Neutrophil (primary cell): ENCODE measurements around the gene UBE3D.

Source experiments
- H3K27ac ChIP-seq: fragments of 200-600 bp; sonication (generic); 2 replicates; pipeline ENCODE4 v1.5.1; 2016; ENCODE audit warnings: mild to moderate bottlenecking, moderate library complexity
- H3K27me3 ChIP-seq: fragments of 200-600 bp; sonication (generic); 2 replicates; pipeline ENCODE4 v1.6.0; 2016; ENCODE audit warnings: mild to moderate bottlenecking
- H3K36me3 ChIP-seq: fragments of 200-600 bp; sonication (generic); 2 replicates; pipeline ENCODE4 v1.5.1; 2017
- H3K4me1 ChIP-seq, 2 experiments: fragments of 200-600 bp in 1 of 2; sonication (generic) in 1 of 2; 1 replicate in 1 of 2; 2 replicates in 1 of 2; pipeline versions ENCODE4 v1.5.1 to v1.6.1; 2013 to 2016; ENCODE audit warnings: low read depth in 1 of 2, low read length in 1 of 2, mild to moderate bottlenecking in 1 of 2, moderate library complexity in 1 of 2; ENCODE audit not compliant: control insufficient read depth in 1 of 2, insufficient read depth in 1 of 2
- H3K4me3 ChIP-seq, 2 experiments: fragments of 200-600 bp in 1 of 2; sonication (generic) in 1 of 2; 1 replicate in 1 of 2; 2 replicates in 1 of 2; pipeline ENCODE4 v1.5.1; 2013 to 2016; ENCODE audit warnings: low read depth in 1 of 2, low read length in 1 of 2, mild to moderate bottlenecking in 1 of 2, moderate library complexity in 1 of 2
- H3K9me3 ChIP-seq: fragments of 200-600 bp; sonication (generic); 2 replicates; pipeline ENCODE4 v1.5.1; 2016
- TF ChIP-seq, protein P1 (sequence below): fragments of 200-600 bp; sonication (generic); IDR thresholded peaks from 2 replicates; pipeline ENCODE4 v1.5.1; 2016; ENCODE audit warnings: antibody characterized with exemption

The UBE3D gene

DNA sequence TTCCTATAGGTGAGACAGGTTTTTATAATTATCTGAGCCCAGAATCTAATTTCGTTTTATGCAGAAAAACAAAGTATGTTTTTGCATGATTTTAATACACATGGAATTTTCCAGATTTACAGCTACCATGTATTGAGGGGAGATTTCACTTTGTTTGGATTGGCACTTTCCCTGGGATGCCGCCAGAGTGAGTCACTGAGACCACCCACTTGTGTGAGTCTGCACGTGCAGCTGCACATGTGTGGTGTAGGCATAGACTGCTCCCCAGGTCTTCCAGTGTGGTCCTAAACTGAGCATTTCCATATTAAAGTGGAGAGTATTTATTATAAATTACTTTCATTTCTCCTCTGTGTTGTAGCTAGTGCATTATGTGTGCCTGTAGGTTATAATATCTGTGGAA, 186.8 kb downstream of the UBE3D start:
- Histone ChIP-seq H3K4me3 (no peak overlapping the region), H3K27ac (no peak overlapping the region), H3K9me3 (no peaks in the 10 kb centered on the region), H3K4me1 (no peaks in the 10 kb centered on the region), H3K27me3 (no peaks in the 10 kb centered on the region), H3K36me3 (no peaks in the 10 kb centered on the region)
- TF ChIP-seq, protein P1, sequence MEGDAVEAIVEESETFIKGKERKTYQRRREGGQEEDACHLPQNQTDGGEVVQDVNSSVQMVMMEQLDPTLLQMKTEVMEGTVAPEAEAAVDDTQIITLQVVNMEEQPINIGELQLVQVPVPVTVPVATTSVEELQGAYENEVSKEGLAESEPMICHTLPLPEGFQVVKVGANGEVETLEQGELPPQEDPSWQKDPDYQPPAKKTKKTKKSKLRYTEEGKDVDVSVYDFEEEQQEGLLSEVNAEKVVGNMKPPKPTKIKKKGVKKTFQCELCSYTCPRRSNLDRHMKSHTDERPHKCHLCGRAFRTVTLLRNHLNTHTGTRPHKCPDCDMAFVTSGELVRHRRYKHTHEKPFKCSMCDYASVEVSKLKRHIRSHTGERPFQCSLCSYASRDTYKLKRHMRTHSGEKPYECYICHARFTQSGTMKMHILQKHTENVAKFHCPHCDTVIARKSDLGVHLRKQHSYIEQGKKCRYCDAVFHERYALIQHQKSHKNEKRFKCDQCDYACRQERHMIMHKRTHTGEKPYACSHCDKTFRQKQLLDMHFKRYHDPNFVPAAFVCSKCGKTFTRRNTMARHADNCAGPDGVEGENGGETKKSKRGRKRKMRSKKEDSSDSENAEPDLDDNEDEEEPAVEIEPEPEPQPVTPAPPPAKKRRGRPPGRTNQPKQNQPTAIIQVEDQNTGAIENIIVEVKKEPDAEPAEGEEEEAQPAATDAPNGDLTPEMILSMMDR = no peak

DNA sequence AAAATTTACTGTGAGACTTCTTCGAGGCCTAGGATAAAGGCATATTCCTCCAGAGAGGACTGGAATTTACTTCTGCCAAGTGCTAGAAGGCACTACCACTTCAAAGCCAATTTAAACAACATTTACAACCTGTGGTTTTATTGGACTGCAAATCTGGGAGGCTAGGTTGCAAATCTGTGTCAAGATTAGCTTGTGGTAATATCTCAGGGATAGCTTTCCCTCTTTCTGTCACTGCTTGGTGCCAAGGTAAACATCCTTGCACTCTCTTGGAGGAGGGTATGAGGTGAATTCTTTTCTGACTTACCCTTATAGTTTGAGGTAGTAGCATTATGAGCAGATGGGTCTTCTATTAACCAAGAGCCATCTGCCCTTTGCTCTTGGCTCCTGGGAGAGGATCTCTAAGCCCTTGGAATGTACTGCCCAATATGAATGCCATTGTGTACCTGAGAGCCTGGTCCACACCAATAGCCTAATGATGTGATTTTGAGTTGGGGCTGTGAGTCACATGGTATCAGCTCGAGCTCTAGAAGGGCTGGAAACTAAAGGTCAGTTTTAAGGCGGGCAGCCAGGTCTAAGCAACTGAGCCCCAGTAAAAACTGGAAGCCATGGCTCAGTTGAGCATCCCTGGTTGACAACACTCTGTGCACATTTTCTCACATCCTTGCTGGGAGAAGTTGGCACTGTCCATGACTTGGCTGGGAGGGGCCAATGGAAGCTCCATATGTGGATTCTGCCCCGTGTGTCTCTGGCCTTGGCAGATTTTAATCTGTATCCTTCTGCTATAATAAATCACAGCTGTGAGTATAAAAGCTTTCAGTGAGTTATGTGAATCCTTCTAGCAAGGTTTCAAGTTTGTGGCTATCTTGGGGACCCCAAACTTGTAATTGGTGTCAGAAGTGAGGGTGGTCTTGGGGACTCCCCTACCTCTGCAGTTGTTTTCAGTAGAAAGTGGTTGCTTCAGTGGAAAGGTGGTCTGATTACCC, 188.1 kb downstream of the UBE3D start:
- H3K9me3 ChIP-seq = no peaks in the 10 kb centered on the region
- no peaks in the 10 kb centered on the region for H3K36me3 ChIP-seq
- no peaks in the 10 kb centered on the region for H3K4me1 ChIP-seq
- H3K4me3 ChIP-seq = no peak overlapping the region
- H3K27ac ChIP-seq = no peak overlapping the region
- H3K27me3 ChIP-seq = no peaks in the 10 kb centered on the region
- TF ChIP-seq, protein P1 = no peak

DNA sequence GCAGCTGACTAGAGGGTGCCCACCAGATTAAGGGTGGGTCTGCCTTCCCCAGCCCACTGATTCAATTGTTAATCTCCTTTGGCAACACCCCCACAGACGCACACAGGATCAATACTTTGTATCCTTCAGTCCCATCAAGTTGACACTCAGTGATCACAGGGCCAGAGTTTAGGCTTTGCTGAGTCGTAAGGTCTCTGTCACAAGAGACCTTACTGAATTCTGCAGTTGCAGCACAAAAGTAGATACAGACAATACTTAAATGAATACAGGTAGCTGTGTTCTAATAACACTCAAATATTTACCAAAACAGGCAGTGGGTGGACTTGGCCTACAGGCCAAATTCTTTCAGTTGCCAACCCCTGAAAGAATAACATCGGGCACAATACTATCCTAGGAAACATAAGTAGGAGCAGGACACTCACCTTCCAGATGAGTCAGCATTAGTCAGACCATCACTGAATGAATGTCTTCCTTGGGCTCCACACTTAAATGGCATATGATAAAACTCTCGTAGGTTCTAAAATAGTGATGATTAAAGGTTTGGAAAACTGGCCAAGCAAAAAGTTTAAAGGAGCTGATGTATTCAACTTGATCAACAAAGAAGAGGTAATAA, 190.0 kb downstream of the UBE3D start:
- Histone ChIP-seq H3K36me3 (no peaks in the 10 kb centered on the region), H3K27me3 (no peaks in the 10 kb centered on the region), H3K4me3 (no peak overlapping the region), H3K9me3 (no peaks in the 10 kb centered on the region), H3K4me1 (no peaks in the 10 kb centered on the region), H3K27ac (no peak overlapping the region)
- TF ChIP-seq, protein P1 = no peak

DNA sequence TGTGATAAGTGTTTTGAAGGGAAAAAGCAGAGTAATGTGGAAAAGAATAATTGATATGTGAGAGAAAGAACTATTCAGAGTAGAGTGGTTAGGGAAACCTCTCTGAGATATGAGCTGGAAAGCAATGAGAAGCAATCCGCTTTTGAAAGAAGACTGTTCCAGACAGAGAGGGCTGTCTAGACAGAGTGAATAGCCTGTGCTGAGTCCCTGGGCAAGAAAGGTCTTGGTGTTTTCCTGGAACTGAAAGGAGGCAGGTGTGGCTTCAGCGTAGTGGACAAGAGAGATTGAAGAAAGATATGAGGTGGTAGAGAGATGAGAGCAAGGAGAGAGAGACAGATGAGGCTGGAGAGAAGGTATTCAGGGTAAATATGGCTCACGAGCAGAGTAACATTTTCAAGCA, 190.8 kb downstream of the UBE3D start:
- Histone ChIP-seq H3K4me1 (no peaks in the 10 kb centered on the region), H3K27ac (no peak overlapping the region), H3K4me3 (no peak overlapping the region), H3K9me3 (no peaks in the 10 kb centered on the region), H3K27me3 (no peaks in the 10 kb centered on the region), H3K36me3 (no peaks in the 10 kb centered on the region)
- TF ChIP-seq, protein P1 = no peak

DNA sequence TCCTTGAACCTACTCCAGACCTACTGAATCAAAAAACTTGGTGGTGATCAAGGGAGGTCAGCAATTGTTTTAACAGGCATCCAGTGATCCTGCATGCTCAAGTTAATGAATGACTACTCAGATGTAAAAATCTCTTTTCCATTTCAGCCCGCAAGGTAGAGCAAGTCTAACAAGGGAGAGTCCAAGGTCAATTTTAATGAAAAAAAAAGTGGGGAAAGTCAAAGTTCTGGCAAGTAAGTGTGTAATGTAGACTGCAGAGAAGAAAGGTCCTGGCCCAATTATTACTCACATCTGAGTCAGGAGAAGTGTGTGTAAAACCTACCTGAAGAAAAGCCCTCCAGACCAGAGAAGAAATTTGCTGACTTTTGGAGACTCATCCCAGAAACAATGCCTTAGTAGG, 193.5 kb downstream of the UBE3D start:
- Histone ChIP-seq H3K27me3 (no peaks in the 10 kb centered on the region), H3K4me3 (no peak overlapping the region), H3K36me3 (no peaks in the 10 kb centered on the region), H3K9me3 (no peaks in the 10 kb centered on the region), H3K27ac (no peak overlapping the region), H3K4me1 (no peaks in the 10 kb centered on the region)
- TF ChIP-seq, protein P1 = no peak
